Suprapubic skin (tissue), 3 donors: ENCODE data around the gene CRK.
"Not testable (repeated sequence)": the region's sequence is repeated elsewhere in the genome, so short reads cannot be mapped to it uniquely, and the experiment has no call there.

Source experiments
- POLR2A ChIP-seq, 2 donors: fragments of 450-650 bp; IDR thresholded peaks; one replicate each; pipeline ENCODE4 v1.6.1; 2017; ENCODE audit warnings: antibody characterized with exemption in 2 of 2, mild to moderate bottlenecking in 2 of 2, moderate library complexity in 2 of 2
- TF ChIP-seq, protein P1 (sequence below), 2 donors: fragments of 200-600 bp in 1 of 2; fragments of 450-650 bp in 1 of 2; sonication (generic) in 1 of 2; IDR thresholded peaks; one replicate each; pipeline ENCODE4 v1.5.1; 2016 to 2019; ENCODE audit warnings: antibody characterized with exemption in 2 of 2, mild to moderate bottlenecking in 1 of 2, moderate library complexity in 1 of 2

DNA sequence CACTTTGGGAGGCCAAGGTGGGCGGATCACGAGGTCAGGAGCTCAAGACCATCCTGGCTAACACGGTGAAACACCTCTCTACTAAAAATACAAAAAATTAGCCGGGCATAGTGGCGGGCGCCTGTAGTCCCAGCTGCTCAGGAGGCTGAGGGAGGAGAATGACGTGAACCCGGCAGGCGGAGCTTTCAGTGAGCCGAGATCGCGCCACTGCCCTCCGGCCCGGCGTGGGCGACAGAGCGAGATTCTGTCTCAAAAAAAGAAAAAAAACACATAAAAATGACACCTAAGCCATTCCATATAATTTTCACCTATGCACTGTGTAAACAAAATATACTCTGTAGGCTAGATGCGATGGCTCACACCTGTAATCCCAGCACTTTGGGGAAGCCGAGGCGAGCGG lies 5.8 kb downstream of the CRK start:
- TF ChIP-seq POLR2A (IDR thresholded peaks at IDR 0.05) = not testable (repeated sequence)
- TF ChIP-seq, protein P1, sequence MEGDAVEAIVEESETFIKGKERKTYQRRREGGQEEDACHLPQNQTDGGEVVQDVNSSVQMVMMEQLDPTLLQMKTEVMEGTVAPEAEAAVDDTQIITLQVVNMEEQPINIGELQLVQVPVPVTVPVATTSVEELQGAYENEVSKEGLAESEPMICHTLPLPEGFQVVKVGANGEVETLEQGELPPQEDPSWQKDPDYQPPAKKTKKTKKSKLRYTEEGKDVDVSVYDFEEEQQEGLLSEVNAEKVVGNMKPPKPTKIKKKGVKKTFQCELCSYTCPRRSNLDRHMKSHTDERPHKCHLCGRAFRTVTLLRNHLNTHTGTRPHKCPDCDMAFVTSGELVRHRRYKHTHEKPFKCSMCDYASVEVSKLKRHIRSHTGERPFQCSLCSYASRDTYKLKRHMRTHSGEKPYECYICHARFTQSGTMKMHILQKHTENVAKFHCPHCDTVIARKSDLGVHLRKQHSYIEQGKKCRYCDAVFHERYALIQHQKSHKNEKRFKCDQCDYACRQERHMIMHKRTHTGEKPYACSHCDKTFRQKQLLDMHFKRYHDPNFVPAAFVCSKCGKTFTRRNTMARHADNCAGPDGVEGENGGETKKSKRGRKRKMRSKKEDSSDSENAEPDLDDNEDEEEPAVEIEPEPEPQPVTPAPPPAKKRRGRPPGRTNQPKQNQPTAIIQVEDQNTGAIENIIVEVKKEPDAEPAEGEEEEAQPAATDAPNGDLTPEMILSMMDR (IDR thresholded peaks at IDR 0.05) = not testable (repeated sequence)
